Suppressor macrophage (primary cell): ENCODE measurements around the gene LCA5L.
A peak's percentile ranks its signal among the peaks of the same experiment; 100 is the strongest.
"Not testable (repeated sequence)": the region's sequence is repeated elsewhere in the genome, so short reads cannot be mapped to it uniquely, and the experiment has no call there.

Experiments used
- DNase-seq, 4 experiments: peaks; one replicate each; pipeline ENCODE4 v3.0.0-alpha.2; 2020 to 2022

LCA5L gene

DNA sequence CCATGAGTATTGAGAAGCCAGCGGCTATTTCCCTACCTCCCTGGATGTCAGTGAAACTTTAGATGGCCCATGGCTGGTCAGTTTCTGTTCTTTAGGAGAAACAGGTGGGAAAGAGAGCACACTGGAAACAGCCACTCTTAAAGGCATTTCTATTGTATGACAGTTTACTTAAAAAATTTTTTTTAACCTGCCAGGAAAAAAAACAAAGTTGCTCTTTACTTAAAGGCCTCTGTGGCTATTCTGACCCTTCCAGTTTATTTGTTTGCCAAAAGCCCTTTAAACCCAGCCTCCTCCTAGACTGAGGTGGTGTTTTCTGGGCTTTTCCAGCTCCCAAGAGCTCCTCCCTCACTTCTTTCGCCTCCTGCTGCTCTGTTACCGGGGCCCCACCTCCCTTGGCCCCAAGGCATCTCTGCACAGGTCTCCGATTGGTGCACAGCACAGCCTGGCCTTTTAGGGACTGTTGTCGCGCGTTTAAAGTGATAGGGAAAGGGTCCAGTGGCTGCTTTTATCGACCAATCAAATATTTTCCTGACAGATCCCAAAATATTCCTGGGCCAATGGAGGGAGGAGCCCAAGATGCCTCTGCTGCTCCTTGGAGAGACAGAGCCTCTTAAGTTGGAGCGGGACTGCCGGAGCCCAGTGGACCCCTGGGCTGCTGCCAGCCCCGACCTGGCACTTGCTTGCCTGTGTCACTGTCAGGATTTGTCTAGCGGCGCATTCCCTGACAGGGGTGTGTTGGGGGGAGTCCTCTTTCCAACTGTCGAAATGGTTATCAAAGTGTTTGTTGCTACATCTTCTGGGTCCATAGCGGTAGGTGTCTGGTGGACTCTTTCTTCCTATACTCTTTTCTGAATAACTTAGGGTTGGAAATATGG lies 6.0 kb upstream of the LCA5L start, which contains the start of gene SH3BGR:
TSS of gene SH3BGR (plus strand) at position 639 of the 875 bp plus-strand sequence. CDS start at position 766, 127 bp downstream.
- no peak for DNase-seq

DNA sequence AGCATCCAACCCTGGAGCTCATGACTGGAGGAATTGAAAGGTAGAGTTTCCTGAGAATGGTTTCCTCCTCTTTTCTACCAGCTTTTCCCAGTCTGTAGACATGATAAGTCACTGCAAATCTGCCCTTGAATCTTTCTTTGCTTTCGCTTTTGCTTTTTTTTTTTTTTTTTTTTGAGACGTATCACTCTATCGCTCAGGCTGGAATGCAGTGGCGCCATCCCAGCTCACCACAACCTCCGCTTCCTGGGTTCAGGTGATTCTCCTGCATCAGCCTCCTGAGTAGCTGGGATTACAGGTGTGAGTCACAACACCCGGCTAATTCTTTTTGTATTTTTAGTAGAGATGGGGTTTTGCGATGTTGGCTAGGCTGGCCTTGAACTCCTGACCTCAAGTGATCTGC lies 1.7 kb upstream of the LCA5L start:
- DNase-seq: no peak

DNA sequence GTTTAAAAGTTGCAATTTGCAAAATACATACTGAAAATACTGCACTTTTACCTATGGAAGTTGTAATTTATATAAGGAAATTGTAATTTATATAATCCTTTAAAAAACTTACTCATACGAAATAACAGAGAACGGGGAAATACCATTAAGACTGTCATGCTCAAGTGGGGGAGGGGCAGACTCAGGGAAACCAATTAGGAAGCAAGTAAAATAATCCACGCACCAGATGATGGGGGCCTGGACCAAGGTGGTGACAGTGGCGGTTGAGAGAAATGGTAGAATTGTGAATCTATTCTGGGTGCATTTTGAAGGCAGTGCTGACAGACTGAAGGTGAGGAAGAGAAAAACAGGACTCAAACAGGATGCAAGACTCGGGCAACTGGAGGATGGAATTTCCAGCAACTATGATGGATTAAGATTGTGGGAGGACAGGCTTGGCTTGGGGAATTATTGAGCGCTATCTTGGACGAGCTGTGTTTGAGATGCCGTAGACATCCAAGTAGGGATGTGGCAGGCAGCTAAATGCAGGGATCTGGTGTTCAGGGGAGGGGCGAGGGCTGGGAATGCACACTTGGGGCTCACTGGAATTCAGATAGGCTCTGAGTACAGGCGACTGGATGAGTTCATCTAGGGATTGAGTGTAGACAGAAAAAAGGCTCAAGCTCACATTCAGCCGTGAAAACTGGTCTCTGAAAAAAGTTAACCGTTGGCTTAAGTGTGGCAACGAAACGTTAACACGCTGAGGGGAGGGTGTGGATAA lies 977 bp downstream of the LCA5L start:
- peak in 1 of 4 experiments; percentile 10 for DNase-seq

DNA sequence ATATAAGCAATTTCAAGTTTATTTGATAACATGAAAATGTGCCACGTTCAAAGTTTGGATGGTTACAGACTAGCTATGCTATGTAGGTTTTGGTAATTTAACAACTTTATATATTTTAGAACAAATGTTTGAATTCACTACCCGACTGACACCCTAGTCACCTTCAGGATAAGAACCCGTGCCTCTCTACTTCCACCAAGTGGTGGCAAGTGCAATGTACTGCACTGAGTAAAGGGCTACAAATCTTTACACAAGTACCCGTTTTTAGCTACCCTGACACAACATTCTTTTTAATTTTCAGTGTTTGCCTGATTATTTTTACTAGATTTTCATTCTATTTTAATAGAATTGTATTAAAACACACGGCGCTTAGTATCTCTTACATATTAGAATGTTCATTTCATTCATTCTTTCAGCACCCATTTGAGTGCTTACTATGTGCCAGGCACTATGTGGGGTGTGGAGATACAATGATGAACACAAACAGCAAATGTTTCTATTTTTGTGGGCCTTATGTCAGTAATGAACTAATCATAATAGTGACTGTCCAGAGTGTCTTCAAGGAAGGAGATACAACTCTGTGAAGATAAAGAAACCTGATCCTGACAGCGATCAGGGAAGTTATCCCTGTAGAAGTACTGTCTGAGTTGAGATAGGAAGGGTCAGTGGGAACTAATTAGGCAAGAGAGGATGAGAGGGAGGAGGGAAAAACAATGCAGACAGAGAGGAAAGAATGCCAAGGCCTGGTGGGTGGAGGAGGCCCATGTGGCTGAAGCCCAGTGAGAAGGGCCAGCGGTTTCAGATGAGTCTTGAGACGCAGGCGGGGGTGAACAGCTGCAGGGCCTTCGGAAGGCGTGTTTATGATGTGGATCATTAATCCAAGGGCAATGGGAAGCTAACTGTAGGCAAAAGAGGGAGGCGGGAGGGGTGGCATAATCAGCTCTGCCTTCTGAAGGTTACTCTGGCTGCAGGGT lies 3.8 kb downstream of the LCA5L start:
- DNase-seq: peak; percentile 45 to 69 (median 66)

DNA sequence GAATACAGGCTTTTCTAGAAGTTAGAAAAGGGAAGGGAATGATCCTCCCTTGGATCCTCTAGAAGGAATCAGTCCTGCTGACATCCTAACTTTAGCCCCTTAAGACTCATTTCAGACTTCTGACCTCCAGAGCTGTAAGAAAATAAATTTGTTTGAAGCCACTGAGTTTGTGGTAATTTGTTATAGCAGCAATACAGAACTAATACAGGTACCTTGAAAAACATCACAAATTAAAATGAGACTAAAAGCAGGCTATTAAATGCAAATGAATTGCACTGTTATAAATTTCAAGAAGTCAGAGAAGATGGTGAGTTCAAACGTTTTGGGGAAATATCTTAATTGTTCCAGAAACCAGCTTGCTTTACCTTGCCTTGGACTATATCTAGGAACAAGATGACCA lies 6.3 kb downstream of the LCA5L start:
- no peak for DNase-seq

DNA sequence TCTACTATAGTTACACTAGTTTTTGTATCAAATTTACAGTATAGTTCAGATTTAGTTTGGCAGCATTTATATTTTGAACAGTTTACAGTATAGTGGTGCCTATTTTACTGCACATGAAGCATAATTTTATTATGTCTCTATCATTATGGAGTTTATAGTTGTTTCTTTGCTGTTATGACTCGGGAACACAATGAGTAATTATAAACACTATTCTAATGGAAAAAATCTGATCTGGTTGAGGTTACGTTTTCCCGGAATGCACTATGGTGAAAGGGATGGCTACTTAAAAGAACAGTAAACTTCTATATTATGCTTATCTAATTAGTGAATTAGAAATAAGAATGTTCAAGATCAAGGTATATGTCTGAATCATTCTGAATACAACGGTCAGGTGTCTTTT lies 10.6 kb downstream of the LCA5L start:
- DNase-seq: no peak

DNA sequence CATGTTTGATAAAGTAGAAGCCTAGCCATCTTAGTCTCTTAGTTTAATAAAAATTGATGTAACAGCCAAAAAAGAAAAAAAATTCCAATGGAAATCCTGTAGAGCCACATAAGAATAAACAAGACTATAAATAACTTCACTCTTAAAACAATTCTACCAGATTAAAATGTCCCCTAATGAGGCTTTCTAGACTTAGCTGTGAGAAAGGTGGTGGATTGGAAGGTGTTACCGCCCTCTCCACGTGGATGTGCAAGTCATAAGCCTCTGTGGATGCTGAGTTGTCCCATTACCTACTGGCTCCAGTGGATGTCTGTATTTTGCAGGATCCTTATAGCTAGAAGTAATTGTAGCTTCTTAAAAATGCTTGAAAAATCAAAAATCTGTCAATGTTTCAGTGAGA lies 14.6 kb downstream of the LCA5L start:
- no peak for DNase-seq

DNA sequence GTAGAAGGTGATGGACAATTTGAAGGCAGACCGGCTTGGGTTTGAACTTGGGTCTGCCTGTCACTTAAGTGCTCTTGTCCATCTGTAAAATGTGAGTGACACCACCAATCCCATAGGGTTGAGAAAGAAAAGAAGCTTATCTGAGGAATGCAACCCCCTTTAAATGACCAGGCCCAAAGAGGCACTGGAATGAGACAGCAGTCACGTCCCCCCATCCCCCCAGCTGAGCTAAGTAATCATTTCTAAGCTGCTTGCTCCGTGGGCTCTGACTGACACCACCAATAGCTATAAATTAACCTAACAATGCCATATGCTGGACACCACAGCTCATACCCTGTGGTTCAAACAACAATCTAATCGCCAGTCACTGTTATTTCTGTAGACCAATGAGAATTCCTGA lies 15.1 kb downstream of the LCA5L start:
- DNase-seq: no peak

DNA sequence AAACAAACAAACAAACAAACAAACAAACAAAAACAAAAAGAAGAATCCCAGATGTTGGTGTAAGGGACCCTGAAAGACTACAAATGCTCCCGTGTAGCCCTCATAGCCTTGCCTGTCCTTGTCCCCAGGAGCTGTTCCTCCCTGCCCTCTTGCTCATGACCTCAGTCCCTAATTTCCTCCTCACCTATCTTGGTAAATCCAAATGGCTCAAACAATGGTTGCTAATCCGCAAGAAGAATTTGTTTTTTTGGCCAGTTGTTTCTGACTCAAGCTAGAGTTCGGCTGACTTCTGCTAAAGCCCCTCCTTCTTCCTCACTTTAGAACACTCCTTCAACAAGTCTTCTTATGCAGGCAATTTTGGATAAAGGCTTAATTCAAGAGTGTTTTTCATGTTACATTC lies 15.6 kb downstream of the LCA5L start:
- no peak for DNase-seq

DNA sequence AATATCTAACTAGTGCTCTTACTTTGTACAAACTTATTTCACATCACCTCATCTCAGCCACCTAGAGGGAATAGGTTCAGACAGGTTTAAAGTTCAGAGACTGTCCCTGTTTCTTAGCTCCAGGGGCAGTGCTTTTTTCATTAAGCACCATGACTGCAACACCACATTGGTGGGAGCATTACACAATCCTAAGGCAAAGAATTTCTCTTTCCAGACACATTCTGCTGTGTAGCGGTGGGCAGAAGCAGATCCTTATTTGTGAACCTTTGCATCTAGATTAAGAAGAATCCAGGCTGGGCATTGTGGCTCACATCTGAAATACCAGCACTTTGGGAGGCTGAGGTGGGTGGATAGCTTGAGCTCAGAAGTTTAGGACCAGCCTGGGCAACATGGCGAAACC lies 16.1 kb downstream of the LCA5L start:
- DNase-seq: no peak

DNA sequence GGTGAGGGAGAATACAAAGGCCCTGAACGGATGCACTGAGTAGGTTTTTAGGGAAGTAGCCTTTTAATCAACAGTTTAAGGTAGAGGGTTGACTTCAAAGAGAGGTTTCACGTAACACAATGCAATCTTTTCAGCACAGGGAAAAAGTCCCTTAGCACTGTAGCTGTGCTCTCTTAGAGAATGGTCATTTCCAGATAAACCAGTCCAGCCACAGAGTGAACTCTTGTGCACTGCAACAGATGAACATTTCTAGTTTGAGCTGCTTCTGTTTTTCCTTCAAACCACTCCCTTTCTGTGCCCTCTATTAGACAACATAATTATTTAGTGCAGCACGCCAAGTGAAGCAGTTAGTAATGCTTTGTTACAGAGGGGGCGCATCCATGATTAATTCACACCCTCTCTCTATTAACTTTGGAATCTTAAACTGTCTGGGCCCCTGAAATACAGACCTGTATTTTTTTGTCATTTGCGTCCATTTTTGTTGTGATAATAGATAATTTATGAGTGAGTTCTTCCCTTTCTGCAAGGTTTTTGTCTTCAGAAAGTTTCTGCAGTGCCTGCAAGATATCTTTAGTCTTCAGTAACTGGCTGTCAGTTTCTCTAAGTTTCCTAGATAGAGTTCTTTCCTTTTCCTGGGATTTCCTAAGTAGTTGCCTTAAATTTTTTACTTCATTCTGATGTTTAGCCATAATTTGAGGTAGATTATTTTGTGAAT lies 22.9 kb downstream of the LCA5L start:
- DNase-seq: no peak

DNA sequence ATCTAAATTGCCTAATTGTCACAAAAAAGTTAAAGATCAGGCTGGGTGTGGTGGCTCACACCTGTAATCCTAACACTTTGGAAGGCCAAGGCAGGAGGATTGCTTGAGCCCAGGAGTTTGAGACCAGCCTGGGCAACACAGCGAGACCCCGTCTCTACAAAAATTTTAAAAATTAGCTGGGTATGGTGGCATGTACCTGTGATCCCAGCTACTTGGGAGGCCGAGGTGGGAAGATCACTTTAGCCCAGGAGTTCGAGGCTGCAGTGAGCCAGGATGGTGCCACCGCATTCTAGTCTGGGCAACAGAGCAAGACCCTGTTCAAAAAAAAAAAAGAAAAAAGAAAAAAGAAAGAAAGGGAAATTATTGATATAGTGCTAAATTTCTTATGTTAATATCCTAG lies 26.4 kb downstream of the LCA5L start:
- DNase-seq: not testable (repeated sequence)

DNA sequence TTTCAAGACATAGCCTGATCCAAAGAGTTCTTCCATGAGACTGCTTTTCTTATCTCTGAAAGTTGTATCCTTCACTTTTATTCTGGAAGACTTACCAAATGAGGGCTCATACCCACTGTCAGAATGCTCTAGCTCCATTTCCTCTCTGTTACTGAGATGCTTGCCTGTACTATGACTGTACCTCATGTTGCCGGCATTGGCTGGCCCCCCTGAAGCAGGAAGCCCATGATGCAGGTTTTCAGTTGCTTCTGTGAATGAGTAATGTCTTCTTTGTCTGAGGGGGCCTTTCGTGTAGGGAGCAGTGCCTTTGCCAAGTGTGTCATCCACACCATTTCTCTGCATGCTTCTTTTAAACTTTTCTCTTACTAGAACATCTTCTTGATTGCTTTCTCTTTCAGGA lies 39.5 kb downstream of the LCA5L start:
- no peak for DNase-seq

DNA sequence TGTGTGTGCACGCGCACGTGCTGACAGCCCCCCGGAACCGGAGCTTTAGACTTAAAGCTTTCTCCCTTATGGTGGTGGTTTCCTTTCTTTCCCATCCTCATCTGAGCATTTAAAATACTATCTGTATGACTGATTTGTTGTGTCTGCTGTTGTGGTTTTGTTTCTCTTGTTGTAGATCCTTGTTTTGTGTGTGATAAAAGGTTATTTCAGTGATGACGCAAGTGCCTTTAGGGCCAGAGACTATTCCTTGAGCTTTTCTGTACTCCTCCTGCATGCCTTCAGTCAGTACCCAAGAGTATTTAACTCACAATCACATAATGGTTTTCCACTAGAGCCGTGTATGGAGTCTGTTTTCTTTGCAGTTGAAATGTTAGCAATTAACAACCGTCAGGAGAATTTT lies 45.4 kb downstream of the LCA5L start:
- DNase-seq: no peak

DNA sequence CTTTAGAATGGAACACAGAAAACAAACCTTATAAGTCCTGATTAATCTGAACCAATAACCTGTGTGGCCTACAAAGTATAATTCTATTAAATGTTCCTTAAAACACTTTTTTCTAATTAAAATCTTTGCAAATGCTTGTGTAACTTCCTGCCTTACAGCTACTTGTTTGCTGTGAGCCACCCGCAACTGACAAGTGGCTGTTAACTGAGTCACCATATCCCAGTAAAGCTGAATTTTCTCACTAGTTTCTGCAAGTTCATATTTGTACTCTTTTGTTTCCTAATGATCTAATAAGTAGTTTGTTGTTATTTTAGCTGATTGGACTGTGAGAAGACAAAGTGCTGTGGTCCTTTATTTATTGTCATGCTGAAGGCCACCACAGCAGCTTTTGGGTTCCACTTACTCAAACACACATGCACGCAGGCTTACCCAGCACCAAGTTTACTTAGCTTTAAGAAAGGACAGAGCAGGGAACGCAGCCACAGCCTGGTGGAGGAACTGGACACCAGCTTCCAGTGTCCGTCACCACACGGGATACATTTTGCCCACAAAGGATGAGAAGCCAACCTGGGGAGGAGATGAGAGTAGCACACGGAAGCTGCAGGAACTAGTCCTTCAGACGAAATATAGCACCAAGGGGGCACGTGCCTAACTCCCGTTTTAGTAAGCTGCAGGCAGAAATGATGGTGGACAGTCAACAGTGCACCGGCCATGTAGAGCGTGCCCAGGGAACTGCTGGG lies 47.8 kb downstream of the LCA5L start:
- DNase-seq: peak; percentile 33 to 70 (median 60)

DNA sequence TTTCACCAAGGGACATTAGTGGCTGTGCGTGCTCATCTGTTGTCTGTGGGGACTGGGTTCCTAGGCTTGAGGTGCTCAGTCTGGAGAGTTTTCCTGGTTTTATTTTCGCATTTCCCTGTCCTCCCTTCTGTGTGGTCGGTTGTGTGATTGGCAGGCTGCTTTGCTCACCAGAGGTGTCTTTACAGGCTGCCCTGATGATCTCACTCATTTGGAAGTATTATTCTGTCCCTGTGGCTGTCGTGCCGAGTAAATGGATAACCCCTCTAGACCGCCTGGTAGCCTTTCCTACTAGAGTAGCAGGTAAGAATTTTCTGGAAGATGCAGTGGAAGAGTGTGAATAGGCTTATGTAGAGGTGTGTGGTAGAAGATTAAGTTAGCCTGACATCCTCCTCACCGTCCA lies 52.6 kb downstream of the LCA5L start:
- DNase-seq: no peak

DNA sequence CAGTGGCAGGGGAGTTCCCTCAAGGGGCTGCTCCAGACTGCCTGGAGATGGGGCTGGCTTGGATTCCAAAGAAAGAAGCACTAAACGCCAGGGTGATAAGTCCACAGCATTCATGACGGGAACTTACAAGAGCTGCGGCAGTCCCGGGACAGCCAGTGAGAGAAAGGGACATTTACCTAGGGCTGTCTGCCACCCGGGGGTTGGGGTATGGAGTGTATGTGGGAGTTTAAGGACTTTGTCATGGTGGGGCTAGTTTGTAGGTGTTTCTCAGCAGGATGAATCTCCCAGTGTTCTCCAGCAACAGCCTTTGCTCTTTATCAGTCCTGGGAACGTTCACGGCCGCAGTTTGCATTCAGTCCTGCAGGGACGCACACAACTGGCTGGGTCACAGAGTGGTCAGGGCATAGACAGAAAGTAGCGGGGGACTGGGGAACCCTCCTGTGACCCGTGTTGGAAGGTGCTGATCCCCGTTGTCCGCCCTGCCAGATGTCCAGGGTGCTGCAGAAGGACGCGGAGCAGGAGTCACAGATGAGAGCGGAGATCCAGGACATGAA lies 55.3 kb downstream of the LCA5L start:
- DNase-seq: no peak

DNA sequence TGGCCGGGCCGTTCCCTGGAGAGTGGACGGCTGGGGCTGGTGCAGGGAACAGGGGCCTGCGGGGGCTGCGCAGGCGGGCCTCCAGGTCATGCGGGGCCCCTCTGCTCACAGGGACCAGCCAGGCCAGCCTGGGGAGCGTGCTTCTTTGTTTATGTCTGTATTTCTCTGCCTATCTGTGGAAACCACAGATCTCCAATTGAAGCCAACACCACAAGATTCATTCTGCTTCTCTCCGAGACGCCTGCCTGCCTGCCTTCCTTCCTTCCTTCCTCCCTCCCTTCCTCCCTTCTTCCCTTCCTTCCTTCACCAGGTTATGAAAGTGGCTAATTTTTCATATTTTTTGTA lies 56.8 kb downstream of the LCA5L start:
- DNase-seq: no peak

DNA sequence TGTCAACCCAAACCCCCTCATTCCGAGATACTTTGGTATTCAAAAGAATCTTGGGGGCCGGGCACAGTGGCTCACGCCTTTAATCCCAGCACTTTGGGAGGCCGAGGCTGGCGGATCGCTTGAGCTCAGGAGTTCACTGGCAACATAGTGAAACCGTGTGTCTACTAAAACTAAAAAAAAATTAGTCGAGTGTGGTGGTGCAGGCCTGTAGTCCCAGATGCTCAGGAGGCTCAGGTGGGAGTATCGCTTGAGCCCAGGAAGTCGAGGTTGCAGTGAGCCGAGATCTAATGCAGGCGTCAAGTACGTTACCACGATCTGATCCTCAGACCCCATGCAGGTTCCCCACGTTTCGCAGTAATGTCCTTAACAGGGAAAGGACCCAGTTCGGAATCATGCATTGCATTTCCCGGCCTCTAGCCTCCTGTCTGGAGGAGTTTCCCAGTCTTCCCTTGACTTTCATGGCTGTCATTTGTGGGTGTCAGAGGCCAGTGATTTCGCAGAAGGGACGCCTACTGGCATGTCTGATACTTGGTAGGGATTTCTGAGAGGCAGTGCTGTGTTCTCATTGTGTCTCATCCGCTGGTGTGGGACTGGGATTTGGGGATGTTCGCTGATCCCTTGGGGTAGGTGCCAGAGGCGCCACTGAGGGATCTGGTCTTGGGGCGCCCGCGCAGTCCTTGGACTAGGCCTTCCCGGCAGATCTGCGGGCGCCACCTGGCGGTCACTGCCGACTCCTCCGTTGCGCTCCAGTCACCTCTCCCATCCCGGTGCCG lies 57.4 kb downstream of the LCA5L start:
- DNase-seq: peak; percentile 92 to 96 (median 95)

DNA sequence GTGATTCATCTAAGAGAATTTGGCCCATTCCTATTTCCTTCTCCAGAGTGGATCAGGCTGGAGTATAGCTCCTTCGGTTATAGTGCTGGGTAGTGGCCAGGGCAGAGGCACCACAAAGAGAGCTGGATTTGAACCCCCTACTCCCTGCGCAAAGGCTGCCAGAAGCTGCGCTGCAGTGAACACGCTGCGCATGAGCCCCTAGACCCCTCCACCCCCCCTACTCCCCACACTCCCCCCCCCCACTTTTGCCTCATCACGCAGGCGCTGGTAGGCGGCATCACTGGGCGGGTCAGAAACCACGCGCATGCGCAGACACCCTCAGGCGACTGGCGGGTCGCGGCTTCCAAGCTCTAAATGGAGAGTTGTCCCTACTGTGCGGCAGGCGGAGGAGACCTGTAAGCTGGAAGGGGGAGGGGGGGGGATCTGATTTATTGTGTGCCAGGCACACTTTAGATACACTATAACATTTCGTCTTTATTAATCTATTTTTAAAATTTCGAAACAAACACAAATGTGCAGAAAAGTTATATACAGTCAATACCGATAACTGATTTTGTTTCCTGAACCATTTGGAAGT lies 58.0 kb downstream of the LCA5L start:
- peak; percentile 93 to 95 (median 94) for DNase-seq
